ENCODE results near the gene C2orf92. TPM values are rescaled to one million over a fixed set of nuclear protein-coding genes. Genes with fewer than 3 reads are reported as not detected.

The C2orf92 gene
- total RNA-seq, 1 experiment from 2014 or later: 11.2 TPM

- H3K36me3 ChIP-seq (ENCODE audit: low read depth): peaks cover 5% of the 10 kb centered on the region; the same call in 1 of the 2 replicates
- peak in 1 of 2 experiments; percentile 19 for DNase-seq
- BruUV-seq (replicated peaks): no TSS peak
- H3K4me1 ChIP-seq (replicated peaks; ENCODE audit: insufficient read depth): peaks cover 12% of the 10 kb centered on the region
- intact Hi-C loops (cut with micrococcal nuclease; ENCODE audit: unreplicated experiment): no loop called here
- H3K79me2 ChIP-seq (ENCODE audit: low read depth): peaks cover 29% of the 10 kb centered on the region
- peaks cover 19% of the 10 kb centered on the region for H4K20me1 ChIP-seq (ENCODE audit: insufficient read depth)
- no peaks in the 10 kb centered on the region for H3K27me3 ChIP-seq (ENCODE audit: insufficient read depth, low read depth)
- no peaks in the 10 kb centered on the region for H3K9me3 ChIP-seq (ENCODE audit: insufficient read depth, low read depth)
- H3K4me3 ChIP-seq: no peak overlapping the region
- H3F3A ChIP-seq (ENCODE audit: insufficient read depth, low read depth): peaks cover 18% of the 10 kb centered on the region
- no peak overlapping the region for H3K4me2 ChIP-seq
- no peak for TF ChIP-seq EZH2 (IDR thresholded peaks at IDR 0.05; ENCODE audit: low read depth)
- no peak for TF ChIP-seq CTCF (conservative IDR thresholded peaks at IDR 0.05)
- CTCF ChIA-PET: no interaction called here
- H2AFZ ChIP-seq: no peak overlapping the region
- H3K27ac ChIP-seq: no peak overlapping the region
- POLR2A ChIA-PET (ENCODE audit: unreplicated experiment): no interaction called here
- no peaks in the 10 kb centered on the region for H3K9me2 ChIP-seq (ENCODE audit: insufficient read depth)
Measured at GRCh38 chr2:97657986-97658690, 11.4 kb upstream of the C2orf92 start.

- ChIA-PET CTCF (no interaction called here), POLR2A (ENCODE audit: unreplicated experiment) (no interaction called here)
- no peak overlapping the region for H3K4me2 ChIP-seq
- no peaks in the 10 kb centered on the region for H3K9me2 ChIP-seq (ENCODE audit: insufficient read depth)
- peaks cover 12% of the 10 kb centered on the region for H3K4me1 ChIP-seq (replicated peaks; ENCODE audit: insufficient read depth)
- H3K36me3 ChIP-seq (ENCODE audit: low read depth): peaks cover 5% of the 10 kb centered on the region; the same call in 1 of the 2 replicates
- intact Hi-C loops (cut with micrococcal nuclease; ENCODE audit: unreplicated experiment): no loop called here
- DNase-seq: peak in 1 of 2 experiments; percentile 34
- BruUV-seq (replicated peaks): no TSS peak
- peaks cover 19% of the 10 kb centered on the region for H4K20me1 ChIP-seq (ENCODE audit: insufficient read depth)
- no peaks in the 10 kb centered on the region for H3K27me3 ChIP-seq (ENCODE audit: insufficient read depth, low read depth)
- H3K79me2 ChIP-seq (ENCODE audit: low read depth): peaks cover 29% of the 10 kb centered on the region
- peaks cover 21% of the 10 kb centered on the region for H3F3A ChIP-seq (ENCODE audit: insufficient read depth, low read depth)
- H2AFZ ChIP-seq: no peak overlapping the region
- H3K4me3 ChIP-seq: no peak overlapping the region
- no peak overlapping the region for H3K27ac ChIP-seq
- no peaks in the 10 kb centered on the region for H3K9me3 ChIP-seq (ENCODE audit: insufficient read depth, low read depth)
- TF ChIP-seq CTCF (conservative IDR thresholded peaks at IDR 0.05) (no peak), EZH2 (IDR thresholded peaks at IDR 0.05; ENCODE audit: low read depth) (no peak)
Measured at GRCh38 chr2:97658691-97659157, 10.8 kb upstream of the C2orf92 start.

- Histone ChIP-seq H3K4me3 (no peak overlapping the region), H3K79me2 (ENCODE audit: low read depth) (peaks cover 29% of the 10 kb centered on the region), H3F3A (ENCODE audit: insufficient read depth, low read depth) (peaks cover 24% of the 10 kb centered on the region), H3K36me3 (ENCODE audit: low read depth) (peaks cover 5% of the 10 kb centered on the region; the same call in 1 of the 2 replicates), H3K27ac (no peak overlapping the region), H3K27me3 (ENCODE audit: insufficient read depth, low read depth) (no peaks in the 10 kb centered on the region), H3K4me1 (replicated peaks; ENCODE audit: insufficient read depth) (peaks cover 12% of the 10 kb centered on the region), H4K20me1 (ENCODE audit: insufficient read depth) (peaks cover 19% of the 10 kb centered on the region), H3K9me3 (ENCODE audit: insufficient read depth, low read depth) (no peaks in the 10 kb centered on the region), H2AFZ (no peak overlapping the region), H3K4me2 (no peak overlapping the region), H3K9me2 (ENCODE audit: insufficient read depth) (no peaks in the 10 kb centered on the region)
- ChIA-PET CTCF (no interaction called here), POLR2A (ENCODE audit: unreplicated experiment) (interaction anchor here (0.7 kb wide), 1 partner anchor 1649 kb away, joined by 4 read pairs; no protein-coding TSS in a partner anchor)
- peak in 1 of 2 experiments; percentile 29 for DNase-seq
- intact Hi-C loops (cut with micrococcal nuclease; ENCODE audit: unreplicated experiment): no loop called here
- no peak for TF ChIP-seq CTCF (conservative IDR thresholded peaks at IDR 0.05)
- no peak for TF ChIP-seq EZH2 (IDR thresholded peaks at IDR 0.05; ENCODE audit: low read depth)
- BruUV-seq (replicated peaks): no TSS peak
Measured at GRCh38 chr2:97659256-97660043, 10.1 kb upstream of the C2orf92 start.
